Spleen (tissue), 11 donors: ENCODE measurements around the gene SDHAF4. TPM values are rescaled to one million over a fixed set of nuclear protein-coding genes. Genes with fewer than 3 reads are reported as not detected.

Experiments used
- DNase-seq: peaks from one replicate; pipeline ENCODE4 v3.0.0-alpha.2; 2020
- H3K27ac ChIP-seq, 8 donors: fragments of 200-600 bp; sonication (generic) in 7 of 8; 1 replicate in 4 of 8; 2 replicates in 4 of 8; pipeline versions ENCODE4 v1.5.0 to v1.8.0; 2016 to 2021; ENCODE audit warnings: inconsistent platforms in 4 of 8, mild to moderate bottlenecking in 4 of 8, moderate library complexity in 1 of 8
- H3K27me3 ChIP-seq, 7 donors: fragments of 200-600 bp; sonication (generic) in 6 of 7; replicated peaks in 1 of 7; 1 replicate in 4 of 7; 2 replicates in 3 of 7; pipeline versions ENCODE4 v1.5.0 to v1.8.0; 2016 to 2021; ENCODE audit warnings: inconsistent platforms in 3 of 7, mild to moderate bottlenecking in 1 of 7
- H3K36me3 ChIP-seq, 6 donors: fragments of 200-600 bp; sonication (generic) in 5 of 6; 1 replicate in 4 of 6; 2 replicates in 2 of 6; pipeline versions ENCODE4 v1.5.0 to v1.8.0; 2016 to 2021; ENCODE audit warnings: inconsistent platforms in 2 of 6
- H3K4me1 ChIP-seq, 6 donors: fragments of 200-600 bp; sonication (generic) in 5 of 6; 1 replicate in 3 of 6; 2 replicates in 3 of 6; pipeline versions ENCODE4 v1.5.0 to v1.8.0; 2016 to 2021; ENCODE audit warnings: inconsistent platforms in 3 of 6
- H3K4me3 ChIP-seq, 8 donors: fragments of 200-600 bp; sonication (generic) in 7 of 8; 1 replicate in 4 of 8; 2 replicates in 4 of 8; pipeline versions ENCODE4 v1.5.0 to v1.8.0; 2016 to 2021; ENCODE audit warnings: inconsistent platforms in 4 of 8, mild to moderate bottlenecking in 4 of 8, moderate library complexity in 2 of 8
- H3K9me3 ChIP-seq, 8 donors: fragments of 200-600 bp; sonication (generic) in 7 of 8; 1 replicate in 4 of 8; 2 replicates in 4 of 8; pipeline versions ENCODE4 v1.5.0 to v1.8.0; 2016 to 2021; ENCODE audit warnings: inconsistent platforms in 4 of 8
- CTCF ChIP-seq, 11 experiments: fragments of 200-600 bp in 7 of 11; fragments of 450-650 bp in 4 of 11; sonication (generic) in 4 of 11; IDR thresholded peaks in 8 of 11; conservative IDR thresholded peaks in 3 of 11; 1 replicate in 7 of 11; 2 replicates in 4 of 11; pipeline versions ENCODE4 v1.4.0 to v1.8.0; 2016 to 2021; ENCODE audit warnings: antibody characterized with exemption in 11 of 11, inconsistent platforms in 4 of 11, mild to moderate bottlenecking in 1 of 11
- POLR2A ChIP-seq, 3 donors: fragments of 450-650 bp; IDR thresholded peaks; one replicate each; pipeline ENCODE4 v1.5.1; 2017; ENCODE audit warnings: antibody characterized with exemption in 3 of 3, mild to moderate bottlenecking in 1 of 3
- POLR2AphosphoS5 ChIP-seq, 3 donors: sonication (generic); formaldehyde crosslinking; IDR thresholded peaks; one replicate each; pipeline ENCODE4 v1.5.1; 2017; ENCODE audit warnings: antibody characterized with exemption in 3 of 3
- WGBS, 5 donors: extraction: QIAGEN DNeasy Blood & Tissue Kit in 3 of 5; methylation state at CpG; one replicate each; pipeline versions ENCODE4 v1.1.5 to v1.1.7; 2013 to 2018; 5-methylcytosine and 5-hydroxymethylcytosine counted together
- intact Hi-C: fragments of 100-400 bp; cut with DNase I; formaldehyde crosslinking; loops from one replicate; pipeline ENCODE4 v1.15.0; 2023; ENCODE audit warnings: low total_unique reads
- polyA plus RNA-seq, 3 donors: library from polyadenylated mRNA; stranded (reverse); fragments of 200-250 nt; gene quantifications; one replicate each; pipeline ENCODE4 v1.2.1, GENCODE V29; 2013
- total RNA-seq, 7 donors: library from RNA; depleted of rRNA in 3 of 7; stranded (reverse); fragments of >200 nt in 3 of 7; fragmentation: NEBNext Ultra II Directional in 4 of 7; extraction: Animal tissue kit (Norgen Biotek cat#: 25700) in 4 of 7; gene quantifications; one replicate each; pipeline versions ENCODE4 v1.1.0 to v1.2.1, GENCODE V29; 2016 to 2021
- donor health status: healthy with polysubstance abuse.
- donor health status: DM: no; HTN: no; CAD: no; lungs with moderate emphysema.
- donor health status: DM: no; HTN: no; CAD: no.
- donor health status: Bipolar disorder and iron deficiency.
- donor health status: healthy.
- donor health status: DM: no; HTN: no; CAD: no.
- donor health status: DM: yes; HTN: yes; CAD: no.

Gene SDHAF4
- total and polyA plus RNA-seq, 10 donors: 2.7 to 12.8 (median 8.0) TPM

DNA sequence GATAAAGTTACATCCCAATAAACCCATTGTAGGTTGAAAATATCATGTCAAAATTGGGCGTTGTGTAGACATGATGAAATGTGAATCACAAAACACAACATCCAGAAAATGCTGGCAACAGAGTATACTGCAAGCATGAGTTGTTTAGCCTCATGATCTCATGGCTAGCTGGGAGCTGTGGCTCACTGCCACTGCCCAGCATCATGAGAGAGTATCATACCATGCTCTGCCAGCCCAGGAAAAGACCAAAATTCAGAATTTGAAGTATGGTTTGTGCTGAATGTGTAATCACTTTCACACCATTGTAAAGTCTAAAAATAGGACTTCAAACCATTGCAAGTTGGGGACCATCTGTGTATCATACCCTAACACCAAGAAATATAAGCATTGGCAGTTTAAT is 55.7 kb downstream of the SDHAF4 start:
- intact Hi-C loops: no loop called here
- TF ChIP-seq POLR2AphosphoS5 (IDR thresholded peaks at IDR 0.05): no peak
- no peak for TF ChIP-seq CTCF (IDR thresholded peaks at IDR 0.05 in 8 of 11, conservative IDR thresholded peaks at IDR 0.05 in 3 of 11)
- TF ChIP-seq POLR2A (IDR thresholded peaks at IDR 0.05): no peak
- Histone ChIP-seq H3K27me3 (no peaks in the 10 kb centered on the region), H3K4me3 (no peak overlapping the region), H3K9me3 (peaks cover 0 to under 1% (median 0%) of the 10 kb centered on the region in 8 donors), H3K36me3 (no peaks in the 10 kb centered on the region), H3K4me1 (no peaks in the 10 kb centered on the region), H3K27ac (no peak overlapping the region)
- DNase-seq: no peak
- 69 to 89% (median 75%) methylated on average over 1 of the region's 1 CpG for WGBS, 5 donors

DNA sequence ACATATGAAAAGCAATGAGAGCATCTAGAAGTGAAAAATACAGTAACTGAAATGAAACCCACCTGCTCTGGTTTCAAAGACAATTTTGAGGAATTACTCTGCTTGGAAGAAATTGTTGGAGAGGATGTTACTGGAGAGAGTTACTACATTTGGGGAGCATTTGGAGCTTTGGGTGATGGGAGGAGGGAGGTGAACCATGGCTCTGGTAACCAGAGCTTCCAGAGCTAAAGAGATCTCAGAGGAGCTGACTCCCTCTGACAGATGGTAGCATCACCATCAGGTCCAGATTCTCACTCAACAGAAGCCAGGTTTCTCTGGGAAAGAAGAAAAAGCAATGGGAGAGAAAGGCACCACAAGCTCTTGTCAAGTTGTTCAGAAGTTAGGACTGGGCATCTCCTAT is 58.7 kb downstream of the SDHAF4 start:
- TF ChIP-seq POLR2AphosphoS5 (IDR thresholded peaks at IDR 0.05): no peak
- TF ChIP-seq POLR2A (IDR thresholded peaks at IDR 0.05): no peak
- TF ChIP-seq CTCF (IDR thresholded peaks at IDR 0.05 in 8 of 11, conservative IDR thresholded peaks at IDR 0.05 in 3 of 11): no peak
- Histone ChIP-seq H3K27me3 (no peaks in the 10 kb centered on the region), H3K4me1 (no peaks in the 10 kb centered on the region), H3K9me3 (peaks cover 0 to 5% (median 0%) of the 10 kb centered on the region in 8 donors), H3K36me3 (no peaks in the 10 kb centered on the region), H3K27ac (no peak overlapping the region), H3K4me3 (no peak overlapping the region)
- intact Hi-C loops: no loop called here
- DNase-seq: no peak

- no peak for DNase-seq
These were observed 60.9 kb downstream of the SDHAF4 start for GRCh38 chr6:70627500-70628254.

More at GRCh38 chr6:70627500-70628254, 60.9 kb downstream of the SDHAF4 start:
- Histone ChIP-seq H3K4me3 (no peak overlapping the region), H3K27ac (no peak overlapping the region), H3K4me1 (no peaks in the 10 kb centered on the region), H3K36me3 (no peaks in the 10 kb centered on the region), H3K27me3 (no peaks in the 10 kb centered on the region), H3K9me3 (peaks cover 0 to 5% (median 0%) of the 10 kb centered on the region in 8 donors)
- WGBS, 5 donors: 92 to 97% (median 96%) methylated on average over 24 to 36 of the region's 36 CpGs
- intact Hi-C loops: no loop called here
- no peak for TF ChIP-seq POLR2A (IDR thresholded peaks at IDR 0.05)
- no peak for TF ChIP-seq POLR2AphosphoS5 (IDR thresholded peaks at IDR 0.05)
- no peak for TF ChIP-seq CTCF (IDR thresholded peaks at IDR 0.05 in 8 of 11, conservative IDR thresholded peaks at IDR 0.05 in 3 of 11)
